ENCODE data around the gene SCFD2. TPM values are rescaled to one million over a fixed set of nuclear protein-coding genes. Genes with fewer than 3 reads are reported as not detected.

Gene SCFD2
- total RNA-seq, 1 experiment from 2014 or later, result 12.4 TPM

DNA sequence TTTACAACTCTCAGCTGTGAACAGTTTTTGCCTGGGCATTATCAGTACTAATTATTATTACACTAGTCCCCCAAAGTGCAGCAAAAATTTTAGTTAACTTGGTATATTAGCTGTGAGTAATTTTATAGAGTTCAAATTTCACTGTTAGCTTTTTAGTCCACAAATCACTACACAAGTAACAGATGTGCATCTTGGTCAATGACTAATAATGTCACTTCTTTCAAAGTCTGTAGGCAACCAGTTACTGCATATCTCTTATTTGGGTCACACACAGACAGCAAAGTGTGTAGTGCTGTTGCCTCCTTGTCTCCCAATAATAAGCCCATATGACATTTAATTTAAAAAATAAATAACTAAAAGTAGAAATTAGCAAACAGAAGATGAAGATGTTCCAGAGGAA lies 159.9 kb downstream of the SCFD2 start (continued):
- no peak for TF ChIP-seq GTF2I (CRISPR knock-in tag; conservative IDR thresholded peaks at IDR 0.05)

DNA sequence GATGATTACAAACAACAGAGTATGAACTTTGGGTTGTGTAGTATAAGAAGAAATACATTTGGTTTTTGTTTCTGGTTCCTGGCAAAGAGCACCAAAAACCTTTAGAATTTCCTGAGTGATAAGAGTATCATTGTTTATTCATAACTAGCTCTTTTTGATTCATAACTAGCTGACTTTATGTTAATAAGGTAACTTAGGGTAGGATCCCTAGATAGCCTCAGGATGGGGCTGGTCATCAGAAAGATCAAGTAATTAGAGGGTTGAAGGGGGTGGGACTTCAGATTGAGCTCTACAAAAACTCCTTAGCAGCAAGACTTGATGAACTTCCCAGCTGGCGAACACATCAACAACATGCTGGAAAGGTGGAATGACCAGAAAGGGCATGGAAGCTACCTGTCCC lies 166.5 kb downstream of the SCFD2 start:
- Mint-ChIP-seq H3K4me3 (no peak overlapping the region), H3K4me1 (0 out of 2 replicates have a peak, but pooled peaks cover 2% of the 10 kb centered on the region), H3K9me3 (no peaks in the 10 kb centered on the region), H3K27ac (no peak overlapping the region), H3K27me3 (ENCODE audit: low read depth) (no peaks in the 10 kb centered on the region), H3K36me3 (no peaks in the 10 kb centered on the region)
- POLR2A ChIA-PET, result no interaction called here
- CTCF ChIA-PET, result interaction anchor here (1.3 to 2.9 kb wide), 2 partner anchors 9 to 1034 kb away, joined by 5 to 26 read pairs; no protein-coding TSS in a partner anchor
- TF ChIP-seq SMAD3 (CRISPR knock-in tag; IDR thresholded peaks at IDR 0.05; ENCODE audit: borderline replicate concordance), result no peak
- TF ChIP-seq, protein P1, sequence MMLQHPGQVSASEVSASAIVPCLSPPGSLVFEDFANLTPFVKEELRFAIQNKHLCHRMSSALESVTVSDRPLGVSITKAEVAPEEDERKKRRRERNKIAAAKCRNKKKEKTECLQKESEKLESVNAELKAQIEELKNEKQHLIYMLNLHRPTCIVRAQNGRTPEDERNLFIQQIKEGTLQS (CRISPR knock-in tag; conservative IDR thresholded peaks at IDR 0.05), result no peak
- no peak for TF ChIP-seq TP53 (CRISPR knock-in tag; IDR thresholded peaks at IDR 0.05)
- TF ChIP-seq ZNF671 (CRISPR knock-in tag; IDR thresholded peaks at IDR 0.05), result no peak
- TF ChIP-seq NR1H2 (CRISPR knock-in tag; IDR thresholded peaks at IDR 0.05), result no peak
- TF ChIP-seq, protein P2, sequence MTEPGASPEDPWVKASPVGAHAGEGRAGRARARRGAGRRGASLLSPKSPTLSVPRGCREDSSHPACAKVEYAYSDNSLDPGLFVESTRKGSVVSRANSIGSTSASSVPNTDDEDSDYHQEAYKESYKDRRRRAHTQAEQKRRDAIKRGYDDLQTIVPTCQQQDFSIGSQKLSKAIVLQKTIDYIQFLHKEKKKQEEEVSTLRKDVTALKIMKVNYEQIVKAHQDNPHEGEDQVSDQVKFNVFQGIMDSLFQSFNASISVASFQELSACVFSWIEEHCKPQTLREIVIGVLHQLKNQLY (CRISPR knock-in tag; IDR thresholded peaks at IDR 0.05), result no peak
- no peak for TF ChIP-seq CREM (CRISPR knock-in tag; IDR thresholded peaks at IDR 0.05)
- no peak for TF ChIP-seq SP1 (CRISPR knock-in tag; conservative IDR thresholded peaks at IDR 0.05)
- DNase-seq (ENCODE audit: low spot score) (no peak), ATAC-seq (no peak)

DNA sequence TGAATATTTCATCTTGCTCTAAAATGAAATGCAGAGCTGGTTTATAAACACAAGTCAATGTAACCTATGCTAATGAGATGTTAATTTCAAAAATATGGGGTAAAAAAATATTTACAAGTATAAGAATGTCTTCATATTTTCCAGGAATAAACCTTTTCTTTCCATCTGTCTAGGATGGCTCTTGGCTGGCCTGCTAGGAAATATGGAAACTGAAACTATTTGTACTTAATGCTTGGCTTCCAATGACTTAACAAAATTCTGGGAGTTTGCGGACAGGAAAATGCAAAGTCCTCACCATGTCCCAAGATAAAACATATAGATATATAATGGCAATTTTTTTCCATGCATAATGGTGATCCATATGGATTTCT lies 168.1 kb downstream of the SCFD2 start:
- ATAC-seq (no peak), DNase-seq (ENCODE audit: low spot score) (no peak)
- 0 out of 2 replicates have a peak, but pooled peaks cover 2% of the 10 kb centered on the region for H3K4me1 Mint-ChIP-seq
- ChIA-PET POLR2A (no interaction called here), CTCF (interaction anchor here (0.6 to 2.9 kb wide), 10 partner anchors 11 to 1036 kb away, joined by 3 to 26 read pairs (median 3); no protein-coding TSS in a partner anchor)
- no peak for TF ChIP-seq CBFB (CRISPR knock-in tag; IDR thresholded peaks at IDR 0.05; ENCODE audit: low read depth)
- TF ChIP-seq, protein P3, sequence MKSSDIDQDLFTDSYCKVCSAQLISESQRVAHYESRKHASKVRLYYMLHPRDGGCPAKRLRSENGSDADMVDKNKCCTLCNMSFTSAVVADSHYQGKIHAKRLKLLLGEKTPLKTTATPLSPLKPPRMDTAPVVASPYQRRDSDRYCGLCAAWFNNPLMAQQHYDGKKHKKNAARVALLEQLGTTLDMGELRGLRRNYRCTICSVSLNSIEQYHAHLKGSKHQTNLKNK (CRISPR knock-in tag; IDR thresholded peaks at IDR 0.05), result no peak
- no peak for TF ChIP-seq ELF4 (CRISPR knock-in tag; IDR thresholded peaks at IDR 0.05; ENCODE audit: low read depth)
- TF ChIP-seq, protein P4, sequence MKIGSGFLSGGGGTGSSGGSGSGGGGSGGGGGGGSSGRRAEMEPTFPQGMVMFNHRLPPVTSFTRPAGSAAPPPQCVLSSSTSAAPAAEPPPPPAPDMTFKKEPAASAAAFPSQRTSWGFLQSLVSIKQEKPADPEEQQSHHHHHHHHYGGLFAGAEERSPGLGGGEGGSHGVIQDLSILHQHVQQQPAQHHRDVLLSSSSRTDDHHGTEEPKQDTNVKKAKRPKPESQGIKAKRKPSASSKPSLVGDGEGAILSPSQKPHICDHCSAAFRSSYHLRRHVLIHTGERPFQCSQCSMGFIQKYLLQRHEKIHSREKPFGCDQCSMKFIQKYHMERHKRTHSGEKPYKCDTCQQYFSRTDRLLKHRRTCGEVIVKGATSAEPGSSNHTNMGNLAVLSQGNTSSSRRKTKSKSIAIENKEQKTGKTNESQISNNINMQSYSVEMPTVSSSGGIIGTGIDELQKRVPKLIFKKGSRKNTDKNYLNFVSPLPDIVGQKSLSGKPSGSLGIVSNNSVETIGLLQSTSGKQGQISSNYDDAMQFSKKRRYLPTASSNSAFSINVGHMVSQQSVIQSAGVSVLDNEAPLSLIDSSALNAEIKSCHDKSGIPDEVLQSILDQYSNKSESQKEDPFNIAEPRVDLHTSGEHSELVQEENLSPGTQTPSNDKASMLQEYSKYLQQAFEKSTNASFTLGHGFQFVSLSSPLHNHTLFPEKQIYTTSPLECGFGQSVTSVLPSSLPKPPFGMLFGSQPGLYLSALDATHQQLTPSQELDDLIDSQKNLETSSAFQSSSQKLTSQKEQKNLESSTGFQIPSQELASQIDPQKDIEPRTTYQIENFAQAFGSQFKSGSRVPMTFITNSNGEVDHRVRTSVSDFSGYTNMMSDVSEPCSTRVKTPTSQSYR (CRISPR knock-in tag; IDR thresholded peaks at IDR 0.05), result no peak
- H3K27ac Mint-ChIP-seq, result no peak overlapping the region
- H3K9me3 Mint-ChIP-seq, result no peaks in the 10 kb centered on the region
- H3K27me3 Mint-ChIP-seq (ENCODE audit: low read depth), result no peaks in the 10 kb centered on the region
- H3K36me3 Mint-ChIP-seq, result no peaks in the 10 kb centered on the region
- H3K4me3 Mint-ChIP-seq, result no peak overlapping the region

DNA sequence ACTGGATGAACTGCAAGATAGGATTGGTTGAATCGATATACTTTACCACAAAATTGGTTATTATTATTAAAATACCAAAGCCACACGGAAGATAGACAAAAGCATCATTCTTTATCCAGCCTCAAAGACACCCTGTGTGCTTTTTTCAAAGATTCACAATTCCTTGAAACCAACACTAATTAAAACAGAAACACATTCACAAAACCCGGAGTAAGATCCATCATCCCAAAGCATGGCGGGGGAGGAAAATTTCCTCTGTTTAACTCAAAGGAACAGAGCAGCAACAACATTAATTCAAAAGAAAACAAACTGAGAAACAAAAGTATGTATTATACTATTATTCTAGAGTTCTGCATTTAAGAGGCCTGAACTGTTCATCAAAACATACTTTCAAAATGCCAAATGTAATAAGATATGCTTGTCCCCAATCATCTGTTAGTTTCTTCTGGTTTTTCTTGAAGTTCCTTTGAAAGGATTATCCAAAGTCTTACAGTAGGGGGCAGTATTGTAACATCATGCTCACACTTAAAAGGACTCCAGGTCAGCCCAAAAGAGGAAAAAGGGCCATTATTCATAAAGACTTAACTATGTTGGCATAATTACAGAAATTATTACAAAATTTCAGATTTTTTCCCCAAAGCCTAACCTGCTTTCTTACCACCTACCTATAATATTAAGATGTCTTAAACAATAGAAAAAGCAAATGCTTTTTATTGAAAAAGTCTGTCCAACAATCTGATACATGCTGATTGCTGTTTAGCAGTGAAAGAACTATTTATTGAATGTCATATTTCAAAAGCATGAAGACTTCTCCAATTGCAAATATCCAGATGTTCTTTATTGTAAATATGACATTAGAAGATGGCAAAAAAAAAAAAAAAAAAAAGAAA lies 168.7 kb downstream of the SCFD2 start:
- H3K4me1 Mint-ChIP-seq, result 0 out of 2 replicates have a peak, but pooled peaks cover 2% of the 10 kb centered on the region
- no peak overlapping the region for H3K4me3 Mint-ChIP-seq
- ATAC-seq (0 out of 2 replicates have a peak, but pooled peaks have one; percentile 47), DNase-seq (ENCODE audit: low spot score) (no peak)
- ChIA-PET POLR2A (no interaction called here), CTCF (interaction anchor here (0.6 to 2.9 kb wide), 11 partner anchors 10 to 1036 kb away, joined by 3 to 26 read pairs (median 3); no protein-coding TSS in a partner anchor)
- no peak overlapping the region; the same call in 1 of the 2 replicates for H3K27ac Mint-ChIP-seq
- H3K9me3 Mint-ChIP-seq, result no peaks in the 10 kb centered on the region
- TF ChIP-seq, protein P5, sequence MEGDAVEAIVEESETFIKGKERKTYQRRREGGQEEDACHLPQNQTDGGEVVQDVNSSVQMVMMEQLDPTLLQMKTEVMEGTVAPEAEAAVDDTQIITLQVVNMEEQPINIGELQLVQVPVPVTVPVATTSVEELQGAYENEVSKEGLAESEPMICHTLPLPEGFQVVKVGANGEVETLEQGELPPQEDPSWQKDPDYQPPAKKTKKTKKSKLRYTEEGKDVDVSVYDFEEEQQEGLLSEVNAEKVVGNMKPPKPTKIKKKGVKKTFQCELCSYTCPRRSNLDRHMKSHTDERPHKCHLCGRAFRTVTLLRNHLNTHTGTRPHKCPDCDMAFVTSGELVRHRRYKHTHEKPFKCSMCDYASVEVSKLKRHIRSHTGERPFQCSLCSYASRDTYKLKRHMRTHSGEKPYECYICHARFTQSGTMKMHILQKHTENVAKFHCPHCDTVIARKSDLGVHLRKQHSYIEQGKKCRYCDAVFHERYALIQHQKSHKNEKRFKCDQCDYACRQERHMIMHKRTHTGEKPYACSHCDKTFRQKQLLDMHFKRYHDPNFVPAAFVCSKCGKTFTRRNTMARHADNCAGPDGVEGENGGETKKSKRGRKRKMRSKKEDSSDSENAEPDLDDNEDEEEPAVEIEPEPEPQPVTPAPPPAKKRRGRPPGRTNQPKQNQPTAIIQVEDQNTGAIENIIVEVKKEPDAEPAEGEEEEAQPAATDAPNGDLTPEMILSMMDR (IDR thresholded peaks at IDR 0.05), result peak; percentile 73
- no peak for TF ChIP-seq ZBTB21 (CRISPR knock-in tag; IDR thresholded peaks at IDR 0.05; ENCODE audit: borderline replicate concordance)
- no peaks in the 10 kb centered on the region for H3K36me3 Mint-ChIP-seq
- no peaks in the 10 kb centered on the region for H3K27me3 Mint-ChIP-seq (ENCODE audit: low read depth)

Measured in WTC11 (cell line).